Stimulated activated CD4-positive, alpha-beta T cell treated with anti-CD3 and anti-CD28 coated beads, TNF-alpha, amount 100 ng/mL, for 4 hours (primary cell): ENCODE measurements around the gene KCTD17.
A peak's percentile ranks its signal among the peaks of the same experiment; 100 is the strongest.

Experiments used
- DNase-seq, 3 experiments: peaks; one replicate each; pipeline ENCODE4 v3.0.0-alpha.2; 2020; ENCODE audit warnings: low read depth in 3 of 3

KCTD17 gene, protein sequence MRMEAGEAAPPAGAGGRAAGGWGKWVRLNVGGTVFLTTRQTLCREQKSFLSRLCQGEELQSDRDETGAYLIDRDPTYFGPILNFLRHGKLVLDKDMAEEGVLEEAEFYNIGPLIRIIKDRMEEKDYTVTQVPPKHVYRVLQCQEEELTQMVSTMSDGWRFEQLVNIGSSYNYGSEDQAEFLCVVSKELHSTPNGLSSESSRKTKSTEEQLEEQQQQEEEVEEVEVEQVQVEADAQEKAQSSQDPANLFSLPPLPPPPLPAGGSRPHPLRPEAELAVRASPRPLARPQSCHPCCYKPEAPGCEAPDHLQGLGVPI

DNA sequence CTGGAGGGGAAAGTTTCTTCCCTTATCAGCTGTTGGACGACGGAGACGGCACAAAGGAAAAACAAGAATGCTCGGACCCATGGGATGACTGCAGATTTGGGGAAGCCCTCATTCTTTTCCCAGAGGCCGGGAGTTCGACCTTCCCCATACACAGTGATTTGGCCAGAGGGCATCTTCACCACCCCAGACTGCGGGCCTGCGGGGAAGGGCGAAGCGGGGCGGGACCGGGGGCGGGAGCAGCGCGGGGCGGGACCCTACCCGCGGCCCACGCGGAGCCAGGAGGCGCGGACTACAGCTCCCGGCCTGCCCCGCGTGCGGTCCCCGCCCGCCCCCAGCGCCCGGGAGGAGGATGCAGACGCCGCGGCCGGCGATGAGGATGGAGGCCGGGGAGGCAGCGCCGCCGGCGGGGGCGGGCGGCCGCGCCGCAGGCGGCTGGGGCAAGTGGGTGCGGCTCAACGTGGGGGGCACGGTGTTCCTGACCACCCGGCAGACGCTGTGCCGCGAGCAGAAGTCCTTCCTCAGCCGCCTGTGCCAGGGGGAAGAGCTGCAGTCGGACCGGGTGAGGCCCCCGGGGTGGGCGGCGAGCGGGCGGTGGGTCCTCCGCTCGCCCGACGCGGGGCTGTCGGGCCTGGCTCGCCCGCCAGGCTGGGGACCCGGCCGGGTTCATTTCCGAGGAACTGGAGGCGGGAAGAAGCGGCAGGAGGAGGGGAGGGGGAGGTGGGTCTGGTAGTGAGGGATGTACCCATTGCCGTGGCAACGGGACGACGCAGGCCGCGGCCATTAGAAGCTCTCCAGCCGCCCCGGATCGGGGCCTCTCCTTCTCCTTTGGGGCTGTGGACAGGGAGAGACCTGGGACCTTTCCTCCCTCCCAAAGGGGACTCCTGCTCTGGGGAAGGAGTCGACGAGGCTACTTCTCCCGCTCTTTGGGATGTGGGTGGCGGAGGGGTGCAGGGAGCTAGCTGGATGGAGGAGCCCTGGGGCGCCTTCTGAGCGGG lies at the start of gene KCTD17:
TSS of gene KCTD17 (plus strand) at position 352 of the 995 bp plus-strand sequence. CDS start at position 371, 19 bp downstream.
- DNase-seq: peak; percentile 61 to 64 (median 64)

DNA sequence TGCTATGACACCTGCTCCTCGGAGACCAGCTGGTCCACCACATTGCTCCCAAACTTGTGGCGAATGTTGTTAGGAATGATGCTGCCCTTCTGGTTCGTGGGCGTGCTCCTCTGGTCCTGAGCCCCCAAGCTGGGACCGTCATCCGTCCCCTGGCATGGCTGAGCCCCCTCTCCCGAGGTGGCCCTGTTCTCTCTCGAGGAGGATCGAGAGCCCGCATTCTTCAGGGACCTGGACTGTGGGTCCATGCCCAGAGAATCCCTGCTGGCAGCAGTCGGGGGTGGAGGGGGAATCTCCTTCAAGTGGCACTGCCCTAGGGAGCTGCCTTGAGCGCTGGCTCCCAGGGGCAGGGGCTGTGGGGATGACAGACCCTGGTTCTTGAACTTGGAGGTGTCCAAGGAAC lies 49.7 kb upstream of the KCTD17 start:
- DNase-seq: no peak

DNA sequence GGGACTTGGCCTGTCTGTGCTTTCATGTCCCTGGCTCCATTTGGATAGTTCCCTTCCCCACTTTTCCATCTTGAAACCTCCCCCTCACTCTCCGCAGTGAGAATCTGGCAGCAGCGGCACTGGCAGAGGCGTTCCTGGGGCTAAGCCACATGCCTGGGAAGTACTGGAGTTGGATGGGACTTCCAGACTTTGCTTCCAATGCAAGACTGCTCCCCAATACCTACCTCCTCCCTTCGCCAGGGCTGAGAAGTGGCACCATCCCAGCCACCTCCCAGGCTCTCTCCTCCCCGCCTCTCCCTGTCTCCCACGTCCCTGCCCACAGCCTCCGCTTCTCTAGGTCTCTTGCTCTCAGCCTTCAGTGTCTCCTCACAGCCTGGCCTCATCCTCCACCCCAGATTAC lies 48.9 kb upstream of the KCTD17 start:
- no peak for DNase-seq

DNA sequence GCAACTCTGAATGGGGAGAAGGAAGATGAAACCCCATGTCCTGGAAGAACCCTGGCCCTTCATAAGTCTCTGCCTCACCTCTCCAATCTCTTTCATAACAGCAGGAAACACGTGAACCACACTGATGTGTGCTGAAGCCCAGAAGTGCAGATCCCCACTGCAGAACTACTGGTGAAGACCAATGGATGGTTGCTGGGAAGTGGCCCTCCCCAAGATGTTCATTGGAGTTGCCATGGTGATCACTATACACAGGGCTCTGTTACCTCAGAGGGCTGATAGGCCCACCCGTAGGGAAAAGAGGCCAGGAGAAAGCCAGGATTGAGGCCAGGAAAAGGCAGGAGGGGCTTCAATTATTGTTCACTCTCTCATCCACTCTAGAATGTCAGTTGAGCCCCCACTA lies 43.9 kb upstream of the KCTD17 start:
- no peak for DNase-seq

DNA sequence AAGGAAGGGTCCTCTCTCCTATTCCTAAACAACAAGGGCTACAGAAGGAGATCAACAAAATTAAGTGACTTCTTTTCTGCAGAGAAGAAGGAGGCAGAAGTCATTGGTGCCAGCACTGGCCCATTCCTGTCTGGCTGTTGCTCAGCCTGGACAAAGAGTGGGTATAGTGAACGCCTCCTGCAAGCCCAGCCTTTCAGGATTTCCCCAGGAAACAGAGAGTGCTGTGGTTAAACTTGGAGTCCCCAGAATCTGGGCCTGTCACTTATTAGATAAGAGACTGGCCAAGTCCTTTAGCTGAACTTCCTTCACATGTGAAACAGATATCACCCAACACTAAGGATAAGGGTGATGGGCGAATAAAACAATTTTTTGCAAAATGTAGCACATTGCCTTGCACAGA lies 43.2 kb upstream of the KCTD17 start:
- DNase-seq: no peak

DNA sequence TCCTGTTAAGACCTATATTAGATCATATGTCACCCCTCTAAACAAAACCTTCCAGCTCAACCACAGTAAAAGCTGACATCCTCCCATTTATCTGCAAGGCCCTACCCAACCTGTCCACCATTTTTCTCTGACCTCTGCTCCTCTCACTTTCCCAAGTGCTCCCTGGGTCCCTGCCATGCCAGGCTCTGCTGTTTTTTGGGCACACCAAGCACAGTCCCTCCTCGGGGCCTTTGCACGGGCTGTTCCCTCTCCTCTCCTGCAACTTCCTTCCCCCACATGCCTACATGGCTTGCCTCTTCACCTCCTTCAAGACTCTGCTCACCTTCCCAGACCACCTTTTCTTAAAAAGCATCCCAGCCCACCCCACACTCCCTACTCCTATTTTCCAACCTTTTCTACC lies 42.1 kb upstream of the KCTD17 start:
- no peak for DNase-seq

DNA sequence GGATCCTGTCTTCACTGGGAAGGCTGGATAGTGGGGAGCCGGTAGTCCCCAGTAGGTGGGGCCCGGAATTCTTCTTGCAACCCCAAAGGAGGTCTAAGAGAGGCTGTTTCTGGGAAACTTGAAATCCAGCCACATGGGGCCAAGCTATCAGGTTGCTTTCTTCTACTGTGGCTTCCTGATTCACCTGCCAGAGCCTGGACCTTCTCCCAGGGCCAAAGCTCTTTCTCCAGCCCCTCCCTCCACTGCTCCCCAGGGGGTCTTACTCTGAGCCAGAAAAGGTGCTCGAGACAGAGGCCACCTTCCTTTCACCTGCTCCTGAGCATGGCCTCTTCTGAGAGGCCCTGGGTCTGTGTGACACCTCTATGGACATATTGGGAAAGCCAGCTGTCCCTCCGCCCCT lies 41.4 kb upstream of the KCTD17 start:
- no peak for DNase-seq

DNA sequence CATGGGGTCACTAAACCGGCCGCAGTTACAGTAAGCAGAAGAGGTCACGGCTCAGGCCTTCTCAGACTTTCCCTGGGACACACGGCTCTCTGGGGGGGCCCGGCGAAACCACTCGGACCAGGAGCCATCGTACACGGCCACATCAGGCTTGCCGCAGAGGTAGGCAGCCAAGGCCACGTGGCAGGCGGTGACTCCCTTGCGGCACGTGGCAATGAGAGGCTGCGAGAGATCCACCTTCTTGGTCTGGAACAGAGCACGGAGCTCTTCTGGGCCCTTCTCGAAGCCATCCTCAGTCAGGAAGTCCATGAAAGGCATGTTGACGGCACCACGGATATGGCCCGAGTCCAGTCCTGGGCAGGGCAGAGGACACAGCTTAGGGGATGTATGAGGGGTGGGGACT lies 40.6 kb upstream of the KCTD17 start:
- DNase-seq: no peak

DNA sequence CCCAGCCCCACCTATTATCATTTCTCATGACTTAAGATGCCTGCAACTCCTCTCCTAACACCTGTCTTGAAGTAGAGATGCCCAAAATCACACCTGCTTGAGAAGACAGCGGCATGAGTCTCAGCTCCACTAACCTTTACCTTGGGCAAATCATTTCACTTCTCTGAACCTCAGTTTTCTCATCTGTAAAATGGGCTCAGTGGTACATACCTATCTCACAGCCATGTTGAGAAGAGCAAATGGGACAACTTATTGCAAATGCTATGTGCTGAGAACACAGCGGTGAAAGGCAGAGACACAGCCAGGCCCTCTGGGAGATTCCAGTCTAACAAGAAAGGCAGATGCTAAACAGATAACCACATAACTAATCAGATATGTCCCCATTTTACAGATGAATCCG lies 40.1 kb upstream of the KCTD17 start:
- DNase-seq: no peak

DNA sequence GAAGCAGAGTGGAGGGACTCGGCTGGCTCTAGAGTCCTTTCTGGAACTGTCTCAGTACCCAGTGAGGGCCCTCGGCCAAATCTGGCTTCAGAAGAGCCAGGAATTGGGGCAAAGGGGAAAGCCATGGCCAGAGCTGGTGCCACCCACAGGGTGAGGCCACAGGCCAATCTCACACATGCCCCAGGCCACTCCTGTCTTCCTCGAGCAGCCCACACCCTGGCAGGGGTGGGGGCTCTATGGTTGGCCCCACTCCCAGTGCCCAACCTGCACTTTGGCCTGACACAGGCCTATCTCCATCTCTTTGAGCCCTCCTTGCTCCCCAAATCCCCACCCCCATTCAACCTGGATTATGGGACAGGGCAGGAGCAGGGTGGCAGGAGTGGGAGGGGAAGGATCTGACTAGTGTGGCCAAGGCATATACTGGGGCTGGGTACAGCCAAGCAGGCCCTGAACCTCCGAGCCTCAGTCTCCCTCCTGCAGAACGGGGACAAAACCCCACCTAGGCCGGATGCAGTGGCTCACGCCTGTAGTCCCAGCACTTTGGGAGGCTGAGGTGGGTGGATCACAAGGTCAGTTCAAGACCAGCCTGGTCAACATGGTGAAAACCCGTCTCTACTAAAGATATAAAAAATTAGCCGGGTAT lies 39.2 kb upstream of the KCTD17 start:
- no peak for DNase-seq

DNA sequence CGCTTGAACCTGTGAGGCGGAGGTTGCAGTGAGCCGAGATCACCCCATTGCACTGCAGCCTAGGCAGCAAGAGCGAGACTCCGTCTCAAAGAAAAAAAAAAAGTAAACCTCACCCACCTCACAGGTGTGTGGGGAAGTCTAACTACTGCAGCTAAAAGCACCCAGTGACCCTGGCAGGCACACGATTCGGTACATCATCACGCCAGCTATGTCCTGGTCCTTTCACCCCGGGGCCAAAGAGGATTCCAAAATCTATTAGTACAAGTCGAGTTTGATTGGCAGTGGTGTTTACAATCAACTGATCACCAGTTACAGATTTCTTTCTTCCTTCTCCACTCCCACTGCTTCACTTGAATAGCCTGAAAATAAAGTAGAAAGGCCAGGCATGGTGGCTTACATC lies 38.6 kb upstream of the KCTD17 start:
- no peak for DNase-seq

DNA sequence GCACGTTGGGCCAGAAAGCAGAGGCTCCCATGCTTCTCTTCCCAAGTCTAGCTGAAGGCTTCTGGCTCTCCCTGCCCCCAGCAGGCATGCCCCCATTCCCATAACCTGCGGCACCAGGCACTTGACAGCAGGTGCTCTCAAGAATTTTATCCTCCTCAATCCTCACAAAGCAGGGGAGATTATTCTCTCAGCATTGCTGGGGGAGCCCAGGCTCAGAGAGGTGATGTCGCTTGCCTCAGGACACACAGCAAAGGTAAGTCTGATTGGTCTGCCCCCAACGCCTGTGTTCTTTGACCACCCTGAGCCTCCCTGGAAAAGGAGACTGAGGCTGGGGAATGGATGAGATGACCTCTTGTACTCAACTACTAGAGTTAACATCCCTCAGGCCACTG lies 37.1 kb upstream of the KCTD17 start:
- DNase-seq: no peak

DNA sequence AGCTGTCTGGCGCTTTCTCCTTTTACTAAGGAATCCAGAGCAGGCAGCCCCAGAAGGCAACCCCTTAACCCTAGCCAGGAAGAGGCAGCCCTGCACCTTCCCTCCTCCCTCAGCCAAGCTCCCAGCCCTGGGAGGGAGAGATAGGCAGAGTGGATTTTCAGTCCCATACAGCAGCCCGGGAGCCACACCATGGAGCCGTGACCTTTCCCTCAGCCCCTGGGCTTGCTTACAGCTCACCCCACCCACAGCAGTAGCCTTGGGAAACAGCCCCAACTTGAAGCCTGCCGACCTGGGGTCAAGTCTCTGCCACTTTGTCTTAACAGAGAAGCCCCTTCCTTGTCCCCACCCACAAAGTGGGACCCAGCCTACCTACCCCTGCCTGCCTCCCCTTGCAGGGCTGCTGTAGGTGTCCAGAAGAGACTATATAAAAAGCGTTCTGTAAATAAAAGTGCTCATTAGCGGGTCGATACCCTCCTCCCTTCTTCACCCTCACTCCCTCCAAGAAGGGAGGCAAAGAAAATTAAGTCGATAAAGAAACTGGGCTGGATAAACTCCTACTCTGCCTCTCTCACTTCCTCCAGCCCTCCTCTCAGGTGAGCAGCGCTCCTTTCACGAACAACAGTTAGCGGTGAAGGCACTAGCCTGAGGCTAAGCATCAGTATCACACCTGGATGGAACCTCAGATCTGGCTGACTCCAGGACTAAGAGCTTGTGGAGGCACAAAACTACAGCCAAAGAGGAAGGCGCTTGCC lies 36.5 kb upstream of the KCTD17 start:
- no peak for DNase-seq

DNA sequence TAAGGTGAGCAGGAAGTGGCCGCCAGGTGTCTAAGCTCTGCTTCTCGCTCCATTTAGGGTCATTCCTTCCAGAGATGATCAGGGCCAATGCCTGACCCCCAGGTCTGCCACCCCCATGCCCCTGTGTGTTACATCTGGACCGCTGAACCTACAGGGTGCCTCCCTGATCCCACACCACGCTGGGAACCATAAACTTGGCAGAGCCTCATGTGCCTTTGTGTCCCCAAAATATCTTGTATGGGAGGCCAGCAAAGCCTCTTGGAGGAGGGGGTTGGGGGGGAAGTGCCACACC lies 36.0 kb upstream of the KCTD17 start:
- DNase-seq: no peak

DNA sequence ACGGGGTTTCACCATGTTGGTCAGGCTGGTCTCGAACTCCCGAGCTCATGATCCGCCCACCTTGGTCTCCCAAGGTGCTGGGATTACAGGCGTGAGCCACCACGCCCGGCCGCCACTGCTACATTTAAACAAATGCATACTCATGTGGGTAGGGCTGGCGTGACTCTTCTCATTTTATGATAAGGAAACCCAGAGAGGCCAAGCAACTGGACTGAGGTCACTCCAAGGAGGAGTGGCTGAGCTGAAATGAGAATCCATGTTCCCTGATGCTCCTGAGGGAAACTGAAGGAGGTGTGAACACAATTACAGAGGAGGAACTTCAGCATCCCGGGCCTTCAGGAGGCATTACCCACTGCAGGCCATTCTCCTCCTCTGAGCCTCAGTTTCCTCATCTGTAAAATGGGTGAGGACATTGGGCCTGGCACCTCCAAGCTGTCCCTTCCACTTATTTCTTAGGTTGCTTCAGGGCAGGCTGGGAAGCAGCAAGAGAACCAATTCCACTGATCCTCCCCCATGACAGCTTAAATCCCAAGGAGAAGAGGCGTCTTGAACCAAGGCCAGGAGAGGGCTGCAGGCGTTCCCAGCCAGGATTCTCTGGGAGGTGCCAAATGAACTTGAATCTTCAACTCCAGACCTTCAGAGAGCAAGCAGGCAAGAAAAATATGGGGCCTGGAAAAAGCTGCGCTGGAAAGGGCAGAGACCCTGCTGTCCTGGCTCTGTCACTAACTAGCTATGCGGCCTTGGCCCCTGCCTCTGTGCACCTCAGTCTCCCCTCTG lies 35.2 kb upstream of the KCTD17 start:
- DNase-seq: no peak

DNA sequence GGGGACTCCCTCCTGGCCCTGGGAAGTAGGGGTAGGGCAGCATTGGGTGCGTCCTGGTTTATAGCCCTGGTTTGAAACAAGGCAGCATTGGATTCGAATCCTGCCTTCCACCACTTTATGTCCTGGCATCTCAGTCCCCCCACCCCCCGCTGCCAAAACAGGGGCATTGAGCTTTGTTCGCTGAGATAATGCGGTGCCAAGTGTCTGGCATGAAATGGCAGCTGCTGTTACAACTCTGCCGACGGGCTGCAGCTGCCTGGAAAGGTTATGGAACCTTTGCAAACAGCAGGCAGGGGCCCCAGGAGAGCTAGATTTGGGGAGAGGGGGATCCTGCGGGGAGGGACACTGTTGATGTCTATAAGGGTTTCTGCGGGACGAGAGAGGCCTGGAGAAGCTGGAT lies 34.2 kb upstream of the KCTD17 start:
- no peak for DNase-seq

DNA sequence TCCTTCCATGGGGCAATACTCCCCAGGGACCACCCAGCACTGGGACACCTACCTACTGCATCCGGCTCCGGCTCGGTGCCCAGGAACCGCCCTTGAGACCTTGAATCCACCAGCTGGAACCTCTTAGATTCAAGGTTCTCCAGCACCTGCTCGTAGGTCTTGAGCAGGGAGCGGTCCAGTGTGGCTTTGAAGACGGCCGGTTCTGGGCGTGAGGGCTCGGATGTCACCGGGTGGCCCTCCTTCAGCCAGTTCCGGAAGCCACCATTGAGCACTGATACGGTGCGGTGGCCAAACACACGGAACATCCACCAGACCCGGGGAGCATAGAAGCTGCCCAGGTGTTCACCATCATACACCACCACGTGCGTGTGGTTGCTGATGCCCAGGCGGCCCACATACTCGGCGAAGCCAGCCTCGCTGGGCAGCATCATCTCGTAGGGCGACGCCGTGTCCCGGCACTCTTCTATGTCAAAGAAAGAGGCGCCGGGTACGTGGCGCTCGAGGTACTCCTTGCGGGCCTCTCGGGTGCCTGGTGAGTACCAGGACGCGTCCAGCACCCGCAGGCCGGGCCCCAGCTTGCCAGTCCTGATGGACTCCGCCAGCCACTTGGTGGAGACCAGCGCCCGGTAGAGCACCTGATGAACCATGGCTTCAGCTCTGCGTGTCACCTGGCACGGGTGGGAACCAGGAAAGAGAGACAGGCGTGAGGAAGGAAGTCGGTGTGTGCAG lies 33.3 kb upstream of the KCTD17 start:
- DNase-seq: no peak

DNA sequence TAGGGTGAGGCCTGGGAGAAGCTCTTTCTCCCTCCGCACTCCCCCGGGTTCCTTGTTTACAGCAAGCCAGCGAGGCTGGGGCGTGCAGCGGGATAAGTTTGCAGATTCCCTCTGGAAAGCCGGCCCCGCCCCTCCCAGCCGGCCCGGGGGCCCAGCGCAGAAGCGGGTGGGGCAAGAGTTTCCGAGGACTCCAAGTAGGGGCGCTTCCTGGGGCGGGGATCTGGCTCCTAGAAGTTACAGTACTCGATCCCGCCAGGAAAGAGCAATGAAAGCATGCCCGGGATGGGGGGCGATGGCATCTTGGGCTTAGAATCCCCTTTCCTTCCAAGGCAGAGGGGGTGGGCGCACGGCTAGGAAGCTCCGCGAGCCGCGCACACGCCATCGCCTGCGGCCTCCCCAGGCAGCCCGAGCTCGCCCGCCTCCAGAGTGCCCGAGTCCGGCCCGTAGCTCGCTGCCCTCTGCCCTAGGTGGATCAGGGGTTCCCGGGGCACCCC lies 32.7 kb upstream of the KCTD17 start:
- DNase-seq: no peak

DNA sequence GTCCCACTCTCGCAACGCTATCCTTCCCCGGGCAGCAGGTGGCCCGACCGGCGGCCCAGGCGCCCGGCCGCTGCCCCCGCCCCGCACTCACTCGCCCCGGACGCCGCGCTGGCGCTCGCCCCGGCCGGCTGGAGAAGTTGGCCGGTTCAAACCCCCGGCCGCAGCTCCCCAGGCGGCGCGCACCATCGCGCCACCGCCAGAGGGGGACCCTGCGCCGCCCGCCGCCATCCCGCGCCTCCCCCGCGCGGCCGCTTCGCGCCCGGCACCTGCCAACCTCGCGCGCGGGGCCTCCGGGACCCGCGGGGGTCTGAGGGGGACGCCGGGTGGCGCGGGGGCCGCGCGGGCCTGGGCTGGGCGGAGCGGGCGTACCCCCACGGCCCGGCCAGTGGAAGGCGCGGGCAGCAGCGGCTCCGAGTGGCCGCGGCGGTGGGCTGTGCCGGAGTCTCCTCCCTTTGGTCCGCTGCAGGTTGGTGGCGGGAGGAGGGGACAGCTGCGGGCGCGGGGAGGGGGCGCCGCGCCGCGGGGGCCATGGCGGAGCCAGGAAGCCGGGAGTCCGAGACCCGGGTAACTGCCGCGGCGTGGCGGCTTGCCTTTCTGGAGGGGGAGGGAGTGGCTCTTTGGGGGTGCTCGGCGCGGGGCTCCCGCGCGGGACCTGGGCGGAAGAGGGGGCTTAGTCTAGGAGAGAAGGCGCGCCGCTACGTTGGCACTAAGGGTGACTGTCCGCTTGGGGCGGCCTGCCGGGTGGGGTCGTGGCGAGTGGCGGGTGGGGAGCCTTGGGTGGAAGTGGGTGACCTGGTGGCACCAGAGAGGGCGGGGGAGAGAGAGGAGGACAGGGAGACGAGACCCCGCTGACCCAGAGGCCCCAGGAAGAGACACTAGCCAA lies 32.0 kb upstream of the KCTD17 start, which contains the start of the genes MPST and TST:
TSS of gene MPST (plus strand) at position 434 of the 883 bp plus-strand sequence. CDS start at position 529, 95 bp downstream.
TSS of gene TST (minus strand) at position 139 of the 883 bp plus-strand sequence. CDS start 715 bp downstream, outside the sequence.
- DNase-seq: peak; percentile 13 to 26 (median 16)
